ENCODE data around the gene PRKCB. TPM values are rescaled to one million over a fixed set of nuclear protein-coding genes. Genes with fewer than 3 reads are reported as not detected.

Gene PRKCB
- total RNA-seq, 6 donors from 2014 or later = 9.6 to 28.0 (median 13.9) TPM

DNA sequence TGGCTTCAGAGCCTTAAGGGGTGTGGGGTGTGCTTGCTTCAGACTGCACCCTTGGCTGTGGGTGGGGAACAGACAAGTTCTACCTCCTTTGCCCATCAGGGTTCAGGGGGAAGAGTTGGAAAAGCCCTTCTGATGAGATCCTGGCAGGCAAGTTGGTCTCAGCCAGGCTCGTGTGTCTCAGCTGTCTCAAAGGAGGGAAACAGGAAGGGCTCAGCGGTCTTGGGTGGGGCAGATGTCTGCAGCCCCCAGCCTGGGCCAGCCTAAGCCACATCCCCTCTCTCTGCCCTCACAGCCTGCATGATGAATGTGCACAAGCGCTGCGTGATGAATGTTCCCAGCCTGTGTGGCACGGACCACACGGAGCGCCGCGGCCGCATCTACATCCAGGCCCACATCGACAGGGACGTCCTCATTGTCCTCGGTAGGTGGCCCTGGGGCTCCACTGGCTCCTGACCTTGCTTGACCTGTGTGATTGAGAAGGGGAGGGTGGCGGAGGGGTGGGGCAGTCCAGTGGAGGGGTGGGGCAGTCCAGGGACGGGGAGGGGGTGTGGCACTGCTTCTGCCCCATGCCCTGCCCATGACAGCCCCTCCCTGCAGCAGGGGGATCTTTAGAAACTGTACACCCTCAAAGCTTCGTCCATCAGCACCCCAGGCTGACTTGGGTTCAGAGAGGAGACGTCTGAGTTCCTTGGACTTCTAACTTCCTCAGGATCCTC, 199.5 kb downstream of the PRKCB start:
- peak in 1 of 2 donors; percentile 64 for DNase-seq
- peak in 1 of 2 donors; percentile 28 for ATAC-seq (ENCODE audit: low FRiP score in 2 of 2)

GRCh38 chr16:24036038-24036543, 200.3 kb downstream of the PRKCB start:
- TF ChIP-seq POLR2AphosphoS5 (IDR thresholded peaks at IDR 0.05) (no peak), POLR2A (IDR thresholded peaks at IDR 0.05) (no peak), CTCF (IDR thresholded peaks at IDR 0.05) (no peak), EP300 (IDR thresholded peaks at IDR 0.05) (no peak)
- DNase-seq (no peak), ATAC-seq (ENCODE audit: low FRiP score in 2 of 2) (no peak)
- 50 to 67% methylated on average over 1 of the region's 1 CpG for WGBS, 2 donors
- Histone ChIP-seq H3K27ac (no peak overlapping the region), H3K4me3 (no peak overlapping the region), H3K9me3 (no peaks in the 10 kb centered on the region), H3K27me3 (no peaks in the 10 kb centered on the region), H3K4me1 (peaks cover 0 to 5% (median 0%) of the 10 kb centered on the region in 4 donors), H3K36me3 (no peaks in the 10 kb centered on the region)

More for the DNA sequence above, 199.5 kb downstream of the PRKCB start:
- Histone ChIP-seq H3K27me3 (no peaks in the 10 kb centered on the region), H3K27ac (no peak overlapping the region), H3K4me1 (peaks cover 0 to 5% (median 0%) of the 10 kb centered on the region in 4 donors), H3K9me3 (no peaks in the 10 kb centered on the region), H3K4me3 (no peak overlapping the region), H3K36me3 (no peaks in the 10 kb centered on the region)
- TF ChIP-seq POLR2A (IDR thresholded peaks at IDR 0.05) (no peak), CTCF (IDR thresholded peaks at IDR 0.05) (no peak), EP300 (IDR thresholded peaks at IDR 0.05) (no peak), POLR2AphosphoS5 (IDR thresholded peaks at IDR 0.05) (no peak)
- 39 to 50% methylated on average over 4 to 17 of the region's 17 CpGs for WGBS, 2 donors

- ATAC-seq (ENCODE audit: low FRiP score in 2 of 2) = peak in 1 of 2 donors; percentile 65
- TF ChIP-seq CTCF (IDR thresholded peaks at IDR 0.05) = peak; percentile 33 to 69 (median 52)
- no peak for TF ChIP-seq EP300 (IDR thresholded peaks at IDR 0.05)
- DNase-seq = no peak
Observed at GRCh38 chr16:24036614-24037013, 200.8 kb downstream of the PRKCB start.

DNA sequence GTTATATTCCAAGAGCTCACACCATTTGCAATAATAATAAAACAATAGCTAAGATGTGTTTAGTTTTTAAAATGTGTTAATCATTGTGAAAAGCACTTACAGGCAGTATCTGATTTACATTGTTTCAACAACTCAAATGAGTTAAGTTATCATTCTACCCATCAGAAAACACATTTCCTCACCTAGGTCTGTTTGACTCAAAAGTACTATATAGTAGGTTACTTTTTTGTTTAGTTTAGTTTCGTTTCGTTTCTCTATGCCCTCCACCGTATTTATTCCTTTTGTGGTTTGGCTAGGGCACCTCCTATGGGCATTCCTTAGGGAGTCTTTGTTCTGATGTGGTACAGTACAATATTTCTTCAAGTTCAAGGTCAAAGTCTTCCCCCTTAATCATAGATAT, 201.6 kb downstream of the PRKCB start:
- no peak for ATAC-seq (ENCODE audit: low FRiP score in 2 of 2)
- 71 to 75% methylated on average over 3 of the region's 3 CpGs for WGBS, 2 donors

More at GRCh38 chr16:24036614-24037013, 200.8 kb downstream of the PRKCB start:
- 13 to 19% methylated on average over 8 of the region's 8 CpGs for WGBS, 2 donors
- Histone ChIP-seq H3K27me3 (no peaks in the 10 kb centered on the region), H3K4me1 (peaks cover 0 to 5% (median 0%) of the 10 kb centered on the region in 4 donors), H3K27ac (no peak overlapping the region), H3K36me3 (no peaks in the 10 kb centered on the region), H3K9me3 (no peaks in the 10 kb centered on the region), H3K4me3 (no peak overlapping the region)

DNA sequence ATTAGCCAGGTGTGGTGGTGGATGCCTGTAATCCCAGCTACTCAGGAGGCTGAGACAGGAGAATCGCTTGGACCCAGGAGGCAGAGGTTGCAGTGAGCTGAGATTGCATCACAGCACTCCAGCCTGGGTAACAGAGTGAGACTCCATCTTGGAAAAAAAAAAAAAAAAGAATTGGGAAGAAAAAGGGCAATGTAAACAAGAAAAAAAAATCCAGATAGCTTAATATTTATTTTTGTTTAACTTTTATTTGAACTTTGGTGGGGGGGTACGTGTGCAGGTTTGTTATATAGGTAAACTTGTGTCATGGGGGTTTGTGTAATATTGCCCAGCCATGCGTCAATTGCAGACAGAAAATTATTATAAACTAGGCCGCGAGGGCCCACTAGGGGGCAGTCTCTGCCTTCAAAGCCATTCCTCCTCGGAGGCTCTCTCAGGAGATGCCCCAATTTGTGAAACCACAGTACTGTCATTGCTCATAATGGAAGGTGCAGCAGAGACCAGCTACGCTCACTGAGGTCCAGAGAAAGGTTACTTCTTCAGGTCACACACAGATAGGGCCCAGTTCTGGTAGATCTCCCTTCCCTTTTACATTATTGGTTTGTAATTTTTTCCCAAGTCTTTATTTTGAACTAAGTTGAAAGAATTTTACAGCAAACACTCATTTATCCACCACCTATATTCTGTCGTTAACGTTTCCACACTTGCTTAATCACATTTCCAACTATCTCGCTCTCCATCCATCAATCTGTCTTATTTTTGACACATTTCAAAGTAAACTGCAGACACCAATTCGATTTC, 206.2 kb downstream of the PRKCB start:
- H3K4me3 ChIP-seq = no peak overlapping the region
- DNase-seq = peak in 1 of 2 donors; percentile 48
- no peaks in the 10 kb centered on the region for H3K27me3 ChIP-seq
- no peaks in the 10 kb centered on the region for H3K9me3 ChIP-seq
- H3K4me1 ChIP-seq = no peaks in the 10 kb centered on the region
- H3K27ac ChIP-seq = no peak overlapping the region
- TF ChIP-seq POLR2AphosphoS5 (IDR thresholded peaks at IDR 0.05) (no peak), CTCF (IDR thresholded peaks at IDR 0.05) (peak in 5 of 6 experiments; percentile 48 to 68 (median 63))
- H3K36me3 ChIP-seq = no peaks in the 10 kb centered on the region
- ATAC-seq (ENCODE audit: low FRiP score in 2 of 2) = peak in 1 of 2 donors; percentile 74
- 37 to 39% methylated on average over 11 of the region's 11 CpGs for WGBS, 2 donors

More for the DNA sequence above, 201.6 kb downstream of the PRKCB start:
- TF ChIP-seq EP300 (IDR thresholded peaks at IDR 0.05) = no peak
- H3K27ac ChIP-seq = no peak overlapping the region
- no peak overlapping the region for H3K4me3 ChIP-seq
- H3K9me3 ChIP-seq = no peaks in the 10 kb centered on the region
- H3K27me3 ChIP-seq = no peaks in the 10 kb centered on the region
- DNase-seq = no peak
- H3K36me3 ChIP-seq = no peaks in the 10 kb centered on the region
- H3K4me1 ChIP-seq = peaks cover 0 to 5% (median 0%) of the 10 kb centered on the region in 4 donors

Measured in upper lobe of left lung (tissue), 6 donors.